NOMO-1 treated with dmso at 0.1 percent for 144 hours (cell line): ENCODE results near the gene ARL6IP5.

ENCODE experiments used
- DNase-seq: peaks from one replicate; lab custom pipeline; 2025; ENCODE audit not compliant: unreplicated experiment; lab: John Stamatoyannopoulos, UW

ARL6IP5 gene

DNA sequence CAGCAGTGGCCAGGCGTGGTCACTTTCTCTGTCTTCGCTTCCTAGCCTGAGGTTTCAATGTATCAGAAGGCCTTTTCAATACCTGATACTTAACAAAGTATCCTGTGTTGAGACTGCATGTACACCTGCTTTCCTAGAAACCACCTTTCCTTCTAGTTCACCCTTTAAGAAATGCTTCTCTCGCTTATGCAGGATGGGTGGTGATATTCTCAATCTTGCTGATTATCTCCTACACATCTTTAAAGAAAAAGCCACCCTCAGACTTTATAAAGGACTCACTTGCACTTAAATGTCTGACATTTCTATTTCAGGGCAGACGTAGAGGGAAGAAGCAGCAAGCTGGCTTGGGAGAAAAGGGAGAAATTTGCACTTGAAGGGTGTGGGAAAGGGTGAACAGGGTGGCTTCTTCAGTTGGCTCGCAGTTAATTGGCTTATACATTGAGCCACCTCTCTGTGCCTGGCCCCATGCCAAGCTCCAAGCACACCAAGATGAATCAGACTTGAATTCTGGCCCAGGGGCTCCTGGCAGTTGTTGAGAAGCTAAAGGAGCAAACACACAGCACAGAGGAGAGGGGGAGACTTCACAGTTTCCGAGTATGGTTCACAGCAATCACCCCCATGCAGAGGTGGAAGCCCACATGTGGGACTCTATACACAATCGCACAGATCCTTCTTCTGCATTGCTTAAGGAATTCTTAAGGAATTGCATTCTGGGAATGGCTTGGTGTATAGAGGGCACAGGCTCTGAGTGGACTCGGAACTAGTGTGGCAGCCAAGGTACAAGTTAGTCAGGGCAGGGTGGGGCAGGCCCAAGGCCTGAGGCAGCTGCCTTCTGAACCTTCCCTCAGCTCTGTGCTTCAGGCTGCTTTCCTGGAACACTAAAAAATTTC, 1.3 kb downstream of the ARL6IP5 start:
- DNase-seq: peak; percentile 29

DNA sequence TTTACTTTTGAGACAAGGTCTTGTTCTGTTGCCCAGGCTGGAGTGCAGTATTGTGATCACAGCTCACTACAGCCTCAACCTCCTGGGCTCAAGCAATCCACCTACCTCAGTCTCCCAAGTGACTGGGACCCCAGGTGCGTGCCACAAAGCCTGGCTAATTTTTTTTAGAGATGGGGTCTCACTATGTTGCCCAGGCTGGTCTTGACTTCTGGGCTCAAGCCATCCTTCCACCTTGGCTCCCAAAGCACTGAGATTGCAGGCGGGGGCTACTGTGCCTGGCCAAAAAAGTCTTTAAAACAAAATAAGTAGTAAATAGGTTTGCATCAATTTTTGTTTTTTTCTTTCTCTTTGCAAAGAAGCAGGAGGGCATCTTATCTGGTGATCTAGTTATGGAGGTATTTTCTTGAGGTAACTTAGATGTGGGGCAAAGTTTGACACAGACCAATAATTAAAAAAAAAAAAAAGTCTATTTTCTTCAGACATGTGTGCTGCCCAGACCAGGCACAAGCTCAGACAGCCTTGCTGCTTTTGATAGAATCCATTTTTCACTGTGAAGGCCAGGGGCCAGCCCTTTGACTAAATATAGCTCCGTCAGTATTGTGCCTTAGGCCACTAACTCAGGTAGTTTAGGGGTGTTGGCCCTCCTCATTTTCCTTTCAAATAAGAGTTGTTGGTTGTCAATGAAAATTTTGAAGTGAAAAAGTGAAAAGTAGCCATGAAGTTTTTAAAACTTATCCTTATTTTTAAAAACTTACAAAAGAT, 2.5 kb downstream of the ARL6IP5 start:
- no peak for DNase-seq

GRCh38 chr3:69088063-69088462, 3.3 kb downstream of the ARL6IP5 start:
- DNase-seq: no peak

GRCh38 chr3:69090021-69090420, 5.3 kb downstream of the ARL6IP5 start:
- DNase-seq: no peak

DNA sequence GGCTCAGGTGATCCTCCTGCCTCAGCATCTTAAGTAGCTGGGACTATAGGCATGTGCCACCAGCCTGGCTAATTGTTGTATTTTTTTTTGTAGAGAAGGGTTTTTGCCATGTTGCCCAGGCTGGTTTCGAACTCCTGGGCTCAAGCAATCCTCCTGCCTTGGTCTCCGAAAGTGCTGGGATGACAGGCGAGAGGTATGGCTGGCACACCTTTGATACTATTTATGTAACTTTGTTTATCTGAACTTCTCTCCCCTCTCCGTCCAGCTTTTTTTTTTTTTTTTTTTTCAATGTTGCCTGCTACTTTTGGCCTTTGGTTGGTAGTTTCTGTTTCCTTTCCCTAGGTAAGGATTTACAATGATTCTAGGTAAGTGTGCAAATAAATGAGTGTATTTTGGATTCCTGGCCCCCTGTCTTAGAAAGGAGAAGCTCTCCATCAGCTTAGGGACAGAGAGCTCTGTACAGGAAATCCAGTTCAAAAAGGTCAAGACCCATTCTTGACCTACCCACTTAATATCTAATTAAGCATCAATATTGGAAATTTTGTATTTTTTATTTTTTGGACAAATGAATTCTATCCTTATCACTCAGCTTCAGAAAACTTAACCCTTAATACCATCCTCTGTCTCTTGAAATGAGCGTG, 6.8 kb downstream of the ARL6IP5 start:
- no peak for DNase-seq

GRCh38 chr3:69092030-69092516, 7.3 kb downstream of the ARL6IP5 start:
- DNase-seq: peak; percentile 51

DNA sequence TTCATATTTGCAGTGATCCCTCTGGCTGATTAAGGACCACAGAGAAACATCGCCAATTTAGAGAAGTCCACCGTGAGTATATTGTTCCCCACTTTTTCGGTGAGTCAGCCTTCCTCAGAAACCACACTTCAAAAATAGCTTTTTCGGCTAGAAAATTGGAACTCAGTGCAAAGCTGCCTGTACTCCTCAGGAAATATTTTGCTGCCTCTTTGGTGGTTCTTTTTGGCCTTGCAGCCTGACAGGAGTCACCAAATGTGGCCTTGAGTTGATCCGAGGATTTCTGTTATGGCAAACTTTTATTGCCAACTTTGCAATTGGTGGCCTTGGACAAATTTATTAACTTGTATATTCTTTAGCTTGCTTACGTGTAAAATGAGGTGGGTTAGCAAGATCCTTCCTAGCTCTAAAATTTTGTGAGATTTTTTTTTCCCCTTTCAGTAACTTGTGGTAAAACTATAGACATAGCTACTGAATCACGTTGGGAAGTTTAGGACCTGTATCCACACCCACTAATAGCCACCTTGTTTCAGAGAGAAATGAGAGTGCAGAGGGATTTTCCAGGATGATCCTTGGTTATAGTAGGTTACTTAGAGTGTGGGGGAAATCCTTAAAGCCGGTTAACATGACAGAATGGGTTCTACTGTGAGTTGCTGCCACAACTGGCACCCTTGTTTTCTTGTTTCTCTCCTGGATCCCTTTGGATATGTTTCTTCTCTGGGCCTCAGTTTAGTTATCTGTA, 9.9 kb downstream of the ARL6IP5 start:
- peak; percentile 68 for DNase-seq

GRCh38 chr3:69095636-69096035, 10.9 kb downstream of the ARL6IP5 start:
- no peak for DNase-seq

DNA sequence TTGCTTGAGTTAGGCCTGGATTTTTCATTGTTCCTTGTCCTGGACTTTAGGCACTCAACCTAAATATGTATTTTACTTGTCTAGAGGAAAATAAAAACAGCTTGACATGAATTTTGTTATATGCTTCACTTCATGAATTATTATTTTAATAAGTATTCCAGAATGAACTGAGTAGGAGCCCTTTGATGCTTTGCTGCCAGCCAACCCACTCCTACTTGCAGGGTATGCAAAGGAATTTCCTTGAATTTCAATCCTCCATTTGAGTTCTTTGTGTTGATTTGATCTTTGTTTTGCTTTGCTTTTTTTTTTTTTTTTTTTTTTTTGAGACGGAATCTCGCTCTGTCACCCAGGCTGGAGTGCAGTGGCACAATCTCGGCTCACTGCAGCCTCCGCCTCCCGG, 11.6 kb downstream of the ARL6IP5 start:
- DNase-seq: no peak

DNA sequence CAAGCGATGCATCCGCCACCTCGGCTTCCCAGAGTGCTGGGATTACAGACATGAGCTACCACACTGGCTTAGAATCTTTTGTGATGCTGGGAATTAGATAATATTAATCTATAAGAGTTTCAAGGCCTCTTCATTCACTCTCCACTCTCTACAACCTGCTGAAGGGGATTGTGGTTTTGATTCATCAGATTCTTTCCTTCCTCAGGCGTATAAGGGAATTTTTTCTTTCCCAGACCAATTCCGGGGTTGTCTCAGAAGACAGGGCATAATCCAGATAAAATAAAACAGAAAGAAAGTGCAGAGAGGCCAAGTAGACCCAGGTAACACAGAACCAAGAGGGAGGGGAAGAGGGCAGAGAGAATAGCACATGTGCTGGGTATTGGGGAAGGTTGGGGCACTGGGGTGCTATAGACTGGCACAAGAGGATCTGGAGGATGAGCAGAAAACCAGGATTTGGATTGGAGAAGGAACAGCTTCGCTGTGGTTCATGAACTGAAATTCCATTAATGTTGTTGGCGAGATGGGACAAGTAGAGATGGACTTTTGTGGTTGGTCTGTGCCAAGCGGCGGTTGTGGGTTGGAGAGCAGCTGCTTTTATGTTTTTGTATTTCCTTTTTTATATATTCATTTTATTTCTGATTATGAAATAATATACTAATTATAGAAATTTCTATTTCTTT, 12.8 kb downstream of the ARL6IP5 start:
- no peak for DNase-seq

DNA sequence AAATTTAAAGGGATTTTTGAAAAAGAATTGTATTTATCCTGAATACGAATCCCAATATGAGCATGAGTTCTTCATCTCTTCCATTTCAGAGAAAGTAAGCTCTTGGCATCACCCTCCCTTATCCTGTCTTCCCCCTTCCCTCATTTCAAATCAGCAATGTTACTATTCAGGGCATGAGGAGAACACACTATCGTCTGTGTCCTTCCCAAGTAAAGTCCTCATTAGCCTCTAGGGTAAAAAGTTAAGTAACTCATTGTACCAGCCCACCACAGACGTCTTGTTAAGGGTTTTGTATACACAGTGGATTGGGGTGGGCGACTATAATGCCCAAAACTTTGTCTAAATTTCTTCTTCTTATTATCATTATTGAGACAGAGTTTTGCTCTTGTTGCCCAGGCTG, 14.8 kb downstream of the ARL6IP5 start:
- DNase-seq: no peak

DNA sequence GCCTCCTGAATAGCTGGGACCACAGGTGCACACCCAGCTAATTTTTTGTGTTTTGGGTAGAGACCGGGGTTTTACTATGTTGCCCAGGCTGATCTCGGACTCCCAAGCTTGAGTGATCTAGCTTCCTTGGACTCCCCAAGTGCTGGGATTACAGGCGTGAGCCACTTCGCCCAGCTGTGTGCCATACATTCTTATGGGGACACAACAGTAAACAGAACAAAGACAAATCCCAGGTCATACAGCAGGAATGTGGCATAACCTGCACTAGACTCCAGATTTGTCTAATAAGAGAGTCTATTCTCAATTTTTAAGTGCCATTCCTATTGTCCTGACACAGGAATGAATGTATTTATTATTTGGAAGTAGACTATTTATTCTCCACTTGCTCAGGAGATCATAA, 17.6 kb downstream of the ARL6IP5 start:
- DNase-seq: no peak

DNA sequence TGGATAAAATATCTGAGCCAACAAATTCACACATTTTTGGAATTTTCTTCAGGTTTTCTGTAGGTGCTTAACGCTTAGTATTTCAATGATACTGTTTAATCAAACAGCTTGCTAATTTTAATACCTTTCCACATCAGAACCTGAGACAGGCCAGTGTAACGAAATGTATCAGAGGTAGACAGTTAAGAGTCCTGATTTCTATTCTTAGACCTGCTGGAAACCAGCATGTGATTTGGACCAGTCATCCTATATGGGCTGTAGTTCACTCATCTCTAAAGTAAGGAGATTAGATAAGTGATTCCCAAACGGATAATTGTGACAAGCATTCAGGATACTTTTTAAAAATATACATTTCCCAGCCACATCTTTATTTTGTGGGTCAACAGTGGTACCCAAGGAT, 18.4 kb downstream of the ARL6IP5 start:
- DNase-seq: no peak

DNA sequence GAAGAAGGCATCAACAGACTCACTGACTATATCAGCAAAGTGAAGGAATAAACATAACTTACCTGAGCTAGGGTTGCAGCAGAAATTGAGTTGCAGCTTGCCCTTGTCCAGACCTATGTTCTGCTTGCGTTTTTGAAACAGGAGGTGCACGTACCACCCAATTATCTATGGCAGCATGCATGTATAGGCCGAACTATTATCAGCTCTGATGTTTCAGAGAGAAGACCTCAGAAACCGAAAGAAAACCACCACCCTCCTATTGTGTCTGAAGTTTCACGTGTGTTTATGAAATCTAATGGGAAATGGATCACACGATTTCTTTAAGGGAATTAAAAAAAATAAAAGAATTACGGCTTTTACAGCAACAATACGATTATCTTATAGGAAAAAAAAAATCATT, 19.8 kb downstream of the ARL6IP5 start:
- no peak for DNase-seq

GRCh38 chr3:69105320-69105719, 20.6 kb downstream of the ARL6IP5 start:
- no peak for DNase-seq

DNA sequence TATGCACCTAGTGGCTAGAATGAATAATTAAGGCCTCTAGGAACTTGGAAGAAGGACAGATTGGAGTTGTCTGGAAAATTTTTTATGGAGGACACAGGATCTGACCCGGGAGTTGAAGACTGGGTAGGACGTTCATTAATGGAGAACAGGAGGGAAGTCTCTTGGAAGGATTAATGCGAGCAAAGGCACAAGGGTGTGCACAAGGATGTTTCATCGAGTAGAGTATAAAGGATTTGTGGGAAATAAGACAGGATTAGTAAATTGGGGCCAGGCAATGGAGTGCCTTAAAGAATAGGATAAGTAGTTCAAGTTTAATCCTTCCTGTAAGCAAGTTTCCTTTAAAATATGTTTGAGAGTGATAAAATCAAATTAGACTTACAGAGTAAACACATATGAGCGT, 23.1 kb downstream of the ARL6IP5 start:
- DNase-seq: no peak

GRCh38 chr3:69108811-69109210, 24.1 kb downstream of the ARL6IP5 start:
- no peak for DNase-seq

GRCh38 chr3:69110941-69111546, 26.3 kb downstream of the ARL6IP5 start:
- no peak for DNase-seq

- no peak for DNase-seq
Observed at GRCh38 chr3:69113536-69113935, 28.8 kb downstream of the ARL6IP5 start.

DNA sequence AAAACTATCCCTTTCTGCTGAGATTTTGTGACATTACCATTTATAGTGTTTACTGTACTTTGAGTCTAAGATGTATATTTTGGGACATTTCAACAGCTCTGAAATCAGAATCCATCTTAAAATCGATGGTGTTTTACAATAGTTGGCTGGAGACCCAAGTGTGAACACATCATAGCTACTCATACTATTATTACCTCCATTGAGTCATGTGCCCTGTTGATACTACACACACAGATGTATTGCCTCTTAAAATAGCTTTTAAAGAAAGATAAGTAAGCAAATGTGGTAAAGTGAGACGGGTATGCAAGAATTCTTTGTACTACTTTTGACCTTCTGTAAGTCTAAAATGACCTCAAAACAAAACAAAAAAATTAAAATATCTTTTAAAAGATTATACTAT, 31.0 kb downstream of the ARL6IP5 start:
- DNase-seq: no peak
